H1 (cell line): ENCODE results near the gene MMS19. TPM values are rescaled to one million over a fixed set of nuclear protein-coding genes. Genes with fewer than 3 reads are reported as not detected.
A peak's percentile ranks its signal among the peaks of the same experiment; 100 is the strongest.

Source experiments
- ASH2L ChIP-seq: fragments of 200-600, 300-600 bp; sonication (generic); IDR thresholded peaks from one replicate; pipeline ENCODE4 v1.7.1; 2017; ENCODE audit warnings: low read length
- BACH1 ChIP-seq: IDR thresholded peaks from 2 replicates; pipeline ENCODE4 v1.6.1; 2012; ENCODE audit warnings: low read length, improper control_type of control experiment
- CBX5 ChIP-seq: fragments of 300-800, 300-1000 bp; sonication (generic); IDR thresholded peaks from 2 replicates; pipeline ENCODE4 v1.7.1; 2016; ENCODE audit warnings: antibody characterized with exemption, low read length, low read depth
- CHD1 ChIP-seq: IDR thresholded peaks from 2 replicates; pipeline ENCODE4 v1.6.1; 2012; ENCODE audit warnings: low read depth, low read length, improper control_type of control experiment
- EZH2 ChIP-seq: fragments of 200-600 bp; sonication (generic); IDR thresholded peaks from 2 replicates; pipeline ENCODE4 v1.7.1; 2012; ENCODE audit warnings: low read depth, mild to moderate bottlenecking, moderate library complexity, low read length, inconsistent platforms; ENCODE audit not compliant: severe bottlenecking
- GABPA ChIP-seq: IDR thresholded peaks from 2 replicates; pipeline ENCODE4 v1.6.1; 2011; ENCODE audit warnings: mild to moderate bottlenecking, low read length, moderate library complexity, borderline replicate concordance; ENCODE audit not compliant: insufficient read depth
- HDAC2 ChIP-seq, 2 experiments: fragments of 300-600 bp in 1 of 2; sonication (generic) in 1 of 2; IDR thresholded peaks; 2 replicates each; pipeline ENCODE4 v1.6.1; 2011 to 2012; ENCODE audit warnings: low read depth in 2 of 2, low read length in 2 of 2, mild to moderate bottlenecking in 2 of 2, moderate library complexity in 2 of 2, borderline replicate concordance in 1 of 2, inconsistent platforms in 1 of 2
- JUN ChIP-seq: IDR thresholded peaks from 2 replicates; pipeline ENCODE4 v1.6.1; 2011; ENCODE audit warnings: low read depth, mild to moderate bottlenecking, improper control_type of control experiment, low read length
- JUND ChIP-seq: IDR thresholded peaks from 2 replicates; pipeline ENCODE4 v1.6.1; 2011; ENCODE audit warnings: mild to moderate bottlenecking, improper control_type of control experiment, low read length
- KDM1A ChIP-seq: fragments of 200-600, 300-600 bp; sonication (generic); IDR thresholded peaks from 2 replicates; pipeline ENCODE4 v1.7.1; 2016; ENCODE audit warnings: mild to moderate bottlenecking, low read length, borderline replicate concordance
- KDM4A ChIP-seq: IDR thresholded peaks from one replicate; pipeline ENCODE4 v1.7.1; 2012; ENCODE audit warnings: low read depth, mild to moderate bottlenecking, moderate library complexity, low read length, inconsistent platforms; ENCODE audit not compliant: severe bottlenecking
- POLR2AphosphoS5 ChIP-seq: IDR thresholded peaks from 2 replicates; pipeline ENCODE4 v1.6.1; 2011; ENCODE audit warnings: low read depth, low read length
- RBBP5 ChIP-seq: IDR thresholded peaks from 2 replicates; pipeline ENCODE4 v1.7.1; 2012; ENCODE audit warnings: low read depth, mild to moderate bottlenecking, inconsistent platforms, low read length, moderate library complexity, borderline replicate concordance
- RFX5 ChIP-seq: IDR thresholded peaks from 2 replicates; pipeline ENCODE4 v1.6.1; 2011; ENCODE audit warnings: low read depth, low read length, improper control_type of control experiment, borderline replicate concordance
- RNF2 ChIP-seq: fragments of 200-900, 300-1000 bp; sonication (generic); IDR thresholded peaks from 2 replicates; pipeline ENCODE4 v1.7.1; 2016; ENCODE audit warnings: borderline replicate concordance, low read depth, mild to moderate bottlenecking, antibody characterized with exemption, low read length; ENCODE audit not compliant: poor library complexity, severe bottlenecking; ENCODE audit errors: missing control alignments
- SIN3A ChIP-seq, 2 experiments: IDR thresholded peaks in 1 of 2; conservative IDR thresholded peaks in 1 of 2; 2 replicates each; pipeline ENCODE4 v1.6.1; 2011 to 2012; ENCODE audit warnings: low read length in 2 of 2, improper control_type of control experiment in 1 of 2, low read depth in 1 of 2, mild to moderate bottlenecking in 1 of 2
- SIRT6 ChIP-seq: IDR thresholded peaks from one replicate; pipeline ENCODE4 v1.7.1; 2012; ENCODE audit warnings: low read length, inconsistent platforms
- SP2 ChIP-seq: IDR thresholded peaks from 2 replicates; pipeline ENCODE4 v1.6.1; 2012; ENCODE audit warnings: mild to moderate bottlenecking, low read length, inconsistent platforms
- TAF1 ChIP-seq: IDR thresholded peaks from 2 replicates; pipeline ENCODE4 v1.6.1; 2011; ENCODE audit warnings: mild to moderate bottlenecking, low read depth, low read length
- TAF7 ChIP-seq: optimal IDR thresholded peaks from 2 replicates; pipeline ENCODE3; 2011; ENCODE audit warnings: low read depth, mild to moderate bottlenecking, inconsistent platforms, low read length, moderate library complexity, borderline replicate concordance
- TBP ChIP-seq: IDR thresholded peaks from 2 replicates; pipeline ENCODE4 v1.6.1; 2011; ENCODE audit warnings: low read depth, low read length, improper control_type of control experiment
- TEAD4 ChIP-seq: IDR thresholded peaks from 2 replicates; pipeline ENCODE4 v1.6.1; 2012; ENCODE audit warnings: low read depth, low read length, inconsistent platforms, mixed read lengths
- polyA plus RNA-seq, 7 experiments: library from polyadenylated mRNA; depleted of rRNA in 3 of 7; stranded (reverse) in 5 of 7; unstranded in 2 of 7; fragments of >200 nt in 5 of 7; fragments of 200-250 nt in 2 of 7; gene quantifications; 1 replicate in 5 of 7; 2 replicates in 1 of 7; 4 replicates in 1 of 7; pipeline versions ENCODE4 v1.2.1 to v1.2.3, GENCODE V29; 2011 to 2013; ENCODE audit warnings: missing spikeins in 2 of 7, mixed read lengths in 2 of 7
- total RNA-seq: library from RNA; stranded (reverse); fragmentation: NEBNext Ultra II Directional; extraction: Animal tissue kit (Norgen Biotek cat#: 25700); gene quantifications from 2 replicates; pipeline ENCODE4 v1.2.1, GENCODE V29; 2021
- TF ChIP-seq, protein P1 (sequence below): IDR thresholded peaks from 2 replicates; pipeline ENCODE4 v1.6.1; 2012; ENCODE audit warnings: inconsistent platforms

Gene MMS19
- total and polyA plus RNA-seq, 2 of the 8 experiments (the other 6 are each of a cell fraction or from before 2014, with no cell fraction given): 130 to 221 TPM

GRCh38 chr10:97498841-97499560 lies 779 bp upstream of the MMS19 start, which contains the start of gene UBTD1 (continued):
- TF ChIP-seq, protein P1, sequence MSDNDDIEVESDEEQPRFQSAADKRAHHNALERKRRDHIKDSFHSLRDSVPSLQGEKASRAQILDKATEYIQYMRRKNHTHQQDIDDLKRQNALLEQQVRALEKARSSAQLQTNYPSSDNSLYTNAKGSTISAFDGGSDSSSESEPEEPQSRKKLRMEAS: no peak
- TF ChIP-seq TAF7 (no peak), SIRT6 (no peak), POLR2AphosphoS5 (no peak), CHD1 (no peak), TAF1 (no peak; the same call in 1 of the 2 replicates), KDM4A (peak; percentile 86), TBP (no peak), GABPA (no peak), CBX5 (no peak), HDAC2 (IDR thresholded peaks at IDR 0.05; ENCODE audit: borderline replicate concordance in 1 of 2, low read depth in 2 of 2, low read length in 2 of 2) (no peak; a peak in 1 of 4 replicates), JUND (no peak), SP2 (no peak), RBBP5 (peak; percentile 47; the same call in 1 of the 2 replicates), EZH2 (no peak), JUN (no peak), SIN3A (conservative IDR thresholded peaks at IDR 0.05 in 1 of 2, IDR thresholded peaks at IDR 0.05 in 1 of 2; ENCODE audit: low read depth in 1 of 2, low read length in 2 of 2) (peak in 1 of 2 experiments; percentile 39; a peak in 1 of 4 replicates), BACH1 (no peak), RNF2 (no peak), KDM1A (no peak), TEAD4 (no peak), RFX5 (no peak), ASH2L (peak; percentile 17)
- TF ChIP-seq, all 59 proteins: peak for 5
